Measurements from ENCODE around the gene CADM4.
"Not testable (repeated sequence)": the region's sequence is repeated elsewhere in the genome, so short reads cannot be mapped to it uniquely, and the experiment has no call there.

The CADM4 gene

GRCh38 chr19:43606569-43607229 lies 33.0 kb downstream of the CADM4 start:
- H3K4me3 ChIP-seq (ENCODE audit: low read depth, low read length), result no peak overlapping the region
- TF ChIP-seq CTCF (IDR thresholded peaks at IDR 0.05; ENCODE audit: borderline replicate concordance, insufficient read depth, low read depth, low read length), result no peak

- no peak overlapping the region for H3K4me3 ChIP-seq (ENCODE audit: low read depth, low read length)
- no peak for TF ChIP-seq CTCF (IDR thresholded peaks at IDR 0.05; ENCODE audit: borderline replicate concordance, insufficient read depth, low read depth, low read length)
Measured at GRCh38 chr19:43605875-43606568, 33.6 kb downstream of the CADM4 start.

- not testable (repeated sequence) for H3K4me3 ChIP-seq (ENCODE audit: low read depth, low read length)
Measured at GRCh38 chr19:43600326-43600725, 39.3 kb downstream of the CADM4 start.

- no peak overlapping the region for H3K4me3 ChIP-seq (ENCODE audit: low read depth, low read length)
- TF ChIP-seq CTCF (IDR thresholded peaks at IDR 0.05; ENCODE audit: borderline replicate concordance, insufficient read depth, low read depth, low read length), result no peak
Measured at GRCh38 chr19:43599635-43600295, 39.9 kb downstream of the CADM4 start.

- H3K4me3 ChIP-seq (ENCODE audit: low read depth, low read length), result no peak overlapping the region
- TF ChIP-seq CTCF (IDR thresholded peaks at IDR 0.05; ENCODE audit: borderline replicate concordance, insufficient read depth, low read depth, low read length), result no peak
Measured at GRCh38 chr19:43598445-43599240, 41.0 kb downstream of the CADM4 start.

GRCh38 chr19:43597876-43598275 lies 41.8 kb downstream of the CADM4 start:
- TF ChIP-seq CTCF (IDR thresholded peaks at IDR 0.05; ENCODE audit: borderline replicate concordance, insufficient read depth, low read depth, low read length), result no peak
- H3K4me3 ChIP-seq (ENCODE audit: low read depth, low read length), result no peak overlapping the region

- no peak for TF ChIP-seq CTCF (IDR thresholded peaks at IDR 0.05; ENCODE audit: borderline replicate concordance, insufficient read depth, low read depth, low read length)
- peak overlapping the region; percentile 67 for H3K4me3 ChIP-seq (ENCODE audit: low read depth, low read length)
Measured at GRCh38 chr19:43596842-43597461, 42.7 kb downstream of the CADM4 start.
